K562 (cell line): Measurements from ENCODE around the gene KIF3B.

Source experiments
- EZH2 ChIP-seq: IDR thresholded peaks from 2 replicates; pipeline ENCODE4 v1.6.1; 2012; ENCODE audit warnings: low read depth, mild to moderate bottlenecking, inconsistent platforms, low read length, borderline replicate concordance
- FOXA1 ChIP-seq: fragments of 450-650 bp; IDR thresholded peaks from 2 replicates; pipeline ENCODE4 v1.6.1; 2016; ENCODE audit warnings: mild to moderate bottlenecking, borderline replicate concordance
- NCOA6 ChIP-seq: fragments of 450-650 bp; IDR thresholded peaks from 2 replicates; pipeline ENCODE4 v1.6.1; 2017; ENCODE audit warnings: mild to moderate bottlenecking
- NR1H2 ChIP-seq: sonication (generic); formaldehyde crosslinking; IDR thresholded peaks from 2 replicates; pipeline ENCODE4 v1.4.0; 2020; ENCODE audit warnings: mild to moderate bottlenecking, missing genetic modification reagents
- RAD21 ChIP-seq, 2 experiments: fragments of 250-450 bp in 1 of 2; fragments of 450-650 bp in 1 of 2; sonication (Bioruptor Pico) in 1 of 2; formaldehyde crosslinking in 1 of 2; IDR thresholded peaks in 1 of 2; conservative IDR thresholded peaks in 1 of 2; 2 replicates each; pipeline versions ENCODE4 v1.4.0 to v1.8.0; 2020 to 2022; ENCODE audit warnings: mild to moderate bottlenecking in 2 of 2, moderate library complexity in 1 of 2
- ZNF133 ChIP-seq: fragments of 250-450 bp; sonication (Bioruptor Pico); IDR thresholded peaks from 2 replicates; pipeline ENCODE4 v1.4.0; 2020; ENCODE audit warnings: mild to moderate bottlenecking
- ZNF76 ChIP-seq: fragments of 250-450 bp; sonication (Bioruptor Pico); IDR thresholded peaks from 2 replicates; pipeline ENCODE4 v1.4.0; 2020; ENCODE audit warnings: mild to moderate bottlenecking, moderate library complexity, borderline replicate concordance
- TF ChIP-seq, protein P1 (sequence below), 3 experiments: IDR thresholded peaks in 2 of 3; conservative IDR thresholded peaks in 1 of 3; 2 replicates each; pipeline ENCODE4 v1.5.1; 2011 to 2012; ENCODE audit warnings: low read length in 3 of 3, mild to moderate bottlenecking in 3 of 3, control low read depth in 2 of 3, improper control_type of control experiment in 1 of 3, inconsistent platforms in 1 of 3, low read depth in 1 of 3, mixed read lengths in 1 of 3, moderate library complexity in 1 of 3; ENCODE audit not compliant: insufficient read depth in 2 of 3
- TF ChIP-seq, protein P2 (sequence below): sonication (generic); formaldehyde crosslinking; IDR thresholded peaks from 2 replicates; pipeline ENCODE4 v1.8.1; 2023; ENCODE audit warnings: mild to moderate bottlenecking, missing genetic modification reagents
- TF ChIP-seq, protein P3 (sequence below): sonication (generic); formaldehyde crosslinking; IDR thresholded peaks from 2 replicates; pipeline ENCODE4 v1.8.1; 2022; ENCODE audit warnings: missing genetic modification reagents
- TF ChIP-seq, protein P4 (sequence below): sonication (generic); formaldehyde crosslinking; IDR thresholded peaks from 2 replicates; pipeline ENCODE4 v1.8.1; 2023; ENCODE audit warnings: missing genetic modification reagents, mild to moderate bottlenecking, borderline replicate concordance

DNA sequence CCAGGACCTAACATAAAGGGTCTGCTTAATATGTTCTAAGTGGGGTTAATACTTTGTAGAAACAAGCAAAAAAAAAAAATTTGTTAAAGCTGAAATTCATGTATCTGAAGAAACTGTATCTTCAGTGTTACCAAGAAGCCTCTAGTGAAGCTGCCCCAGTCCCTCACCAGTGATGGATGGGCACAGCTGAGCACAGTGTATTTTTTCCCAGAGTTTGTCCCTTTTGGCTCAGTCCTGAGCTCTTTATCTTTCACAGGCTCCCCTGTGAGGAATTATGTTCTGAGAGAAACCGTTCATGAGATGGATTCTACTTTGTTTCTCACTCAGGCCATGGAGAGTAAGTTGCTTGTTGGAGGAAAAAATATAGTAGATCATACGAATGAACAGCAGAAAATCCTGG, 38.4 kb downstream of the KIF3B start:
- TF ChIP-seq ZNF133 (CRISPR knock-in tag) (no peak), ZNF76 (no peak), EZH2 (no peak), NCOA6 (no peak), NR1H2 (CRISPR knock-in tag) (no peak), RAD21 (CRISPR knock-in tag; conservative IDR thresholded peaks at IDR 0.05 in 1 of 2, IDR thresholded peaks at IDR 0.05 in 1 of 2) (no peak), FOXA1 (no peak)
- TF ChIP-seq, protein P1, sequence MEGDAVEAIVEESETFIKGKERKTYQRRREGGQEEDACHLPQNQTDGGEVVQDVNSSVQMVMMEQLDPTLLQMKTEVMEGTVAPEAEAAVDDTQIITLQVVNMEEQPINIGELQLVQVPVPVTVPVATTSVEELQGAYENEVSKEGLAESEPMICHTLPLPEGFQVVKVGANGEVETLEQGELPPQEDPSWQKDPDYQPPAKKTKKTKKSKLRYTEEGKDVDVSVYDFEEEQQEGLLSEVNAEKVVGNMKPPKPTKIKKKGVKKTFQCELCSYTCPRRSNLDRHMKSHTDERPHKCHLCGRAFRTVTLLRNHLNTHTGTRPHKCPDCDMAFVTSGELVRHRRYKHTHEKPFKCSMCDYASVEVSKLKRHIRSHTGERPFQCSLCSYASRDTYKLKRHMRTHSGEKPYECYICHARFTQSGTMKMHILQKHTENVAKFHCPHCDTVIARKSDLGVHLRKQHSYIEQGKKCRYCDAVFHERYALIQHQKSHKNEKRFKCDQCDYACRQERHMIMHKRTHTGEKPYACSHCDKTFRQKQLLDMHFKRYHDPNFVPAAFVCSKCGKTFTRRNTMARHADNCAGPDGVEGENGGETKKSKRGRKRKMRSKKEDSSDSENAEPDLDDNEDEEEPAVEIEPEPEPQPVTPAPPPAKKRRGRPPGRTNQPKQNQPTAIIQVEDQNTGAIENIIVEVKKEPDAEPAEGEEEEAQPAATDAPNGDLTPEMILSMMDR (IDR thresholded peaks at IDR 0.05 in 2 of 3, conservative IDR thresholded peaks at IDR 0.05 in 1 of 3; ENCODE audit: insufficient read depth in 2 of 3, low read depth in 1 of 3, low read length in 3 of 3), result no peak
- TF ChIP-seq, protein P2, sequence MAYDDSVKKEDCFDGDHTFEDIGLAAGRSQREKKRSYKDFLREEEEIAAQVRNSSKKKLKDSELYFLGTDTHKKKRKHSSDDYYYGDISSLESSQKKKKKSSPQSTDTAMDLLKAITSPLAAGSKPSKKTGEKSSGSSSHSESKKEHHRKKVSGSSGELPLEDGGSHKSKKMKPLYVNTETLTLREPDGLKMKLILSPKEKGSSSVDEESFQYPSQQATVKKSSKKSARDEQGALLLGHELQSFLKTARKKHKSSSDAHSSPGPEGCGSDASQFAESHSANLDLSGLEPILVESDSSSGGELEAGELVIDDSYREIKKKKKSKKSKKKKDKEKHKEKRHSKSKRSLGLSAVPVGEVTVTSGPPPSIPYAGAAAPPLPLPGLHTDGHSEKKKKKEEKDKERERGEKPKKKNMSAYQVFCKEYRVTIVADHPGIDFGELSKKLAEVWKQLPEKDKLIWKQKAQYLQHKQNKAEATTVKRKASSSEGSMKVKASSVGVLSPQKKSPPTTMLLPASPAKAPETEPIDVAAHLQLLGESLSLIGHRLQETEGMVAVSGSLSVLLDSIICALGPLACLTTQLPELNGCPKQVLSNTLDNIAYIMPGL, result no peak
- TF ChIP-seq, protein P3, sequence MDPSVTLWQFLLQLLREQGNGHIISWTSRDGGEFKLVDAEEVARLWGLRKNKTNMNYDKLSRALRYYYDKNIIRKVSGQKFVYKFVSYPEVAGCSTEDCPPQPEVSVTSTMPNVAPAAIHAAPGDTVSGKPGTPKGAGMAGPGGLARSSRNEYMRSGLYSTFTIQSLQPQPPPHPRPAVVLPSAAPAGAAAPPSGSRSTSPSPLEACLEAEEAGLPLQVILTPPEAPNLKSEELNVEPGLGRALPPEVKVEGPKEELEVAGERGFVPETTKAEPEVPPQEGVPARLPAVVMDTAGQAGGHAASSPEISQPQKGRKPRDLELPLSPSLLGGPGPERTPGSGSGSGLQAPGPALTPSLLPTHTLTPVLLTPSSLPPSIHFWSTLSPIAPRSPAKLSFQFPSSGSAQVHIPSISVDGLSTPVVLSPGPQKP (CRISPR knock-in tag), result no peak
- TF ChIP-seq, protein P4, sequence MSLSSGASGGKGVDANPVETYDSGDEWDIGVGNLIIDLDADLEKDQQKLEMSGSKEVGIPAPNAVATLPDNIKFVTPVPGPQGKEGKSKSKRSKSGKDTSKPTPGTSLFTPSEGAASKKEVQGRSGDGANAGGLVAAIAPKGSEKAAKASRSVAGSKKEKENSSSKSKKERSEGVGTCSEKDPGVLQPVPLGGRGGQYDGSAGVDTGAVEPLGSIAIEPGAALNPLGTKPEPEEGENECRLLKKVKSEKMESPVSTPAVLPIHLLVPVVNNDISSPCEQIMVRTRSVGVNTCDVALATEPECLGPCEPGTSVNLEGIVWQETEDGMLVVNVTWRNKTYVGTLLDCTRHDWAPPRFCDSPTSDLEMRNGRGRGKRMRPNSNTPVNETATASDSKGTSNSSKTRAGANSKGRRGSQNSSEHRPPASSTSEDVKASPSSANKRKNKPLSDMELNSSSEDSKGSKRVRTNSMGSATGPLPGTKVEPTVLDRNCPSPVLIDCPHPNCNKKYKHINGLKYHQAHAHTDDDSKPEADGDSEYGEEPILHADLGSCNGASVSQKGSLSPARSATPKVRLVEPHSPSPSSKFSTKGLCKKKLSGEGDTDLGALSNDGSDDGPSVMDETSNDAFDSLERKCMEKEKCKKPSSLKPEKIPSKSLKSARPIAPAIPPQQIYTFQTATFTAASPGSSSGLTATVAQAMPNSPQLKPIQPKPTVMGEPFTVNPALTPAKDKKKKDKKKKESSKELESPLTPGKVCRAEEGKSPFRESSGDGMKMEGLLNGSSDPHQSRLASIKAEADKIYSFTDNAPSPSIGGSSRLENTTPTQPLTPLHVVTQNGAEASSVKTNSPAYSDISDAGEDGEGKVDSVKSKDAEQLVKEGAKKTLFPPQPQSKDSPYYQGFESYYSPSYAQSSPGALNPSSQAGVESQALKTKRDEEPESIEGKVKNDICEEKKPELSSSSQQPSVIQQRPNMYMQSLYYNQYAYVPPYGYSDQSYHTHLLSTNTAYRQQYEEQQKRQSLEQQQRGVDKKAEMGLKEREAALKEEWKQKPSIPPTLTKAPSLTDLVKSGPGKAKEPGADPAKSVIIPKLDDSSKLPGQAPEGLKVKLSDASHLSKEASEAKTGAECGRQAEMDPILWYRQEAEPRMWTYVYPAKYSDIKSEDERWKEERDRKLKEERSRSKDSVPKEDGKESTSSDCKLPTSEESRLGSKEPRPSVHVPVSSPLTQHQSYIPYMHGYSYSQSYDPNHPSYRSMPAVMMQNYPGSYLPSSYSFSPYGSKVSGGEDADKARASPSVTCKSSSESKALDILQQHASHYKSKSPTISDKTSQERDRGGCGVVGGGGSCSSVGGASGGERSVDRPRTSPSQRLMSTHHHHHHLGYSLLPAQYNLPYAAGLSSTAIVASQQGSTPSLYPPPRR (CRISPR knock-in tag), result no peak
